ENCODE measurements around the gene KDELR1. TPM values are rescaled to one million over a fixed set of nuclear protein-coding genes. Genes with fewer than 3 reads are reported as not detected.

KDELR1 gene
- total and polyA plus RNA-seq, 9 of the 15 experiments (the other 6 are each of a cell fraction or from before 2014, with no cell fraction given): 6.1 to 165 (median 58.5) TPM

DNA sequence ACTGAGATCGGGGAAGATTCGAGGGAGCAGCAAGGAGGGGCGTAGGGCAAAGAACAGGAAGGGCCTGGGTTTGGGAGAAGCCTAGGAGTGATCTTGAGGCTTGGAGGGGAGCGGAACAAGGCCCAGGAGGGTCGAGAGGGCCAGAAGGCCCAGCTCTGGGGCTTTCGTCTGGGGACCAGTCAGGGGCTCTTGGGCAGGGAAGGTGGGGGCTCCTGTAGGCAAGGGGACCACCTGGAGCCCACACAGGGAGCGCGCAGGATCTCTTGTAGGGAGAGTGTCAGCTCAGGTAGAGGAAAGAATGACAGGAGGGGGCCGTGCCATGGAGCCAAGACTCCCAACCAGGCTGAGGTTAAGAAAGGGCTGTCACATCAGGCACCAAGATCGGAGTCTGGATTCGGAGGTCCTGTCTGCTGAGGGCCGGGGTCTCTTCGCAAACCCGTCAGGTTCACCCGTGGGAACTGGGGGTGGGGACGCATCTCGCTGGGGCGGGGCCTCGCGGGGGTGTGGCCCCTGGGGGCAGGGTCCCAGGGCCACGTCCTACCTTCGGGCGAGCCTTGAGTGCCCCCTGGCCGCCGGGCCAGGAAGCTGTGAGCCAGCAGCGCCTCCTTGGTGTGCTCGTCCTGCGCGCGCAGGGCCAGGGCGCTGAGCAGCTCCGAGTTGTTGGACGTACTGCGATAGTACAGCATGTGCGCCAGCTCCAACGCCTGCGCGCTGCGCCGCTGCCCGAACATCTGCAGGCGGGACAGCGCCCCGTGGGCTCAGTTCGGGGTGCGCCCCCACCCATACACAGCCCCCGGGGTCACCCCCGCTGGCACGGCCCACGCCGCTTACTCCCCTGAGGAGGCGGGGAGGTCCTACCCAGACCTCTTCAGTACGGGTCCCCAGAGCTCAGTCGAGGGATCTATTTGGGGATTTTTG, 57.6 kb downstream of the KDELR1 start (continued):
- TF ChIP-seq, protein P1, sequence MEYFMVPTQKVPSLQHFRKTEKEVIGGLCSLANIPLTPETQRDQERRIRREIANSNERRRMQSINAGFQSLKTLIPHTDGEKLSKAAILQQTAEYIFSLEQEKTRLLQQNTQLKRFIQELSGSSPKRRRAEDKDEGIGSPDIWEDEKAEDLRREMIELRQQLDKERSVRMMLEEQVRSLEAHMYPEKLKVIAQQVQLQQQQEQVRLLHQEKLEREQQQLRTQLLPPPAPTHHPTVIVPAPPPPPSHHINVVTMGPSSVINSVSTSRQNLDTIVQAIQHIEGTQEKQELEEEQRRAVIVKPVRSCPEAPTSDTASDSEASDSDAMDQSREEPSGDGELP (CRISPR knock-in tag; IDR thresholded peaks at IDR 0.05; ENCODE audit: borderline replicate concordance): peak; percentile 82
- TF ChIP-seq ZNF354B (CRISPR knock-in tag; IDR thresholded peaks at IDR 0.05): no peak
- TF ChIP-seq CC2D1A (IDR thresholded peaks at IDR 0.05): peak; percentile 36; the same call in 1 of the 2 replicates
- peak in 1 of 2 experiments; percentile 80; a peak in 1 of 4 replicates for TF ChIP-seq NONO (IDR thresholded peaks at IDR 0.05; ENCODE audit: low read depth in 2 of 2, low read length in 1 of 2)
- peak; percentile 77 for TF ChIP-seq SP1 (CRISPR knock-in tag; IDR thresholded peaks at IDR 0.05)
- peak; percentile 70 for TF ChIP-seq POLR2A (conservative IDR thresholded peaks at IDR 0.05)
- 0 out of 4 replicates have a peak, but pooled peaks of 1 of the 2 experiments have one; percentile 22 for TF ChIP-seq ZNF639 (CRISPR knock-in tag; conservative IDR thresholded peaks at IDR 0.05 in 1 of 2, IDR thresholded peaks at IDR 0.05 in 1 of 2)
- TF ChIP-seq KLF10 (CRISPR knock-in tag; IDR thresholded peaks at IDR 0.05): no peak
- TF ChIP-seq KLF13 (tag; IDR thresholded peaks at IDR 0.05; ENCODE audit: borderline replicate concordance, low read depth): peak; percentile 85
- no peak for TF ChIP-seq RBM17 (IDR thresholded peaks at IDR 0.05; ENCODE audit: borderline replicate concordance, low read depth, low read length)
- TF ChIP-seq, protein P2, sequence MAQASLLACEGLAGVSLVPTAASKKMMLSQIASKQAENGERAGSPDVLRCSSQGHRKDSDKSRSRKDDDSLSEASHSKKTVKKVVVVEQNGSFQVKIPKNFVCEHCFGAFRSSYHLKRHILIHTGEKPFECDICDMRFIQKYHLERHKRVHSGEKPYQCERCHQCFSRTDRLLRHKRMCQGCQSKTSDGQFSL (CRISPR knock-in tag; IDR thresholded peaks at IDR 0.05): peak; percentile 37; the same call in 1 of the 2 replicates
- TF ChIP-seq, protein P2 (tag; IDR thresholded peaks at IDR 0.05): no peak
- peak; percentile 66 for TF ChIP-seq CREM (IDR thresholded peaks at IDR 0.05; ENCODE audit: low read depth)
- TF ChIP-seq THRB (CRISPR knock-in tag; conservative IDR thresholded peaks at IDR 0.05): no peak
- TF ChIP-seq, protein P3, sequence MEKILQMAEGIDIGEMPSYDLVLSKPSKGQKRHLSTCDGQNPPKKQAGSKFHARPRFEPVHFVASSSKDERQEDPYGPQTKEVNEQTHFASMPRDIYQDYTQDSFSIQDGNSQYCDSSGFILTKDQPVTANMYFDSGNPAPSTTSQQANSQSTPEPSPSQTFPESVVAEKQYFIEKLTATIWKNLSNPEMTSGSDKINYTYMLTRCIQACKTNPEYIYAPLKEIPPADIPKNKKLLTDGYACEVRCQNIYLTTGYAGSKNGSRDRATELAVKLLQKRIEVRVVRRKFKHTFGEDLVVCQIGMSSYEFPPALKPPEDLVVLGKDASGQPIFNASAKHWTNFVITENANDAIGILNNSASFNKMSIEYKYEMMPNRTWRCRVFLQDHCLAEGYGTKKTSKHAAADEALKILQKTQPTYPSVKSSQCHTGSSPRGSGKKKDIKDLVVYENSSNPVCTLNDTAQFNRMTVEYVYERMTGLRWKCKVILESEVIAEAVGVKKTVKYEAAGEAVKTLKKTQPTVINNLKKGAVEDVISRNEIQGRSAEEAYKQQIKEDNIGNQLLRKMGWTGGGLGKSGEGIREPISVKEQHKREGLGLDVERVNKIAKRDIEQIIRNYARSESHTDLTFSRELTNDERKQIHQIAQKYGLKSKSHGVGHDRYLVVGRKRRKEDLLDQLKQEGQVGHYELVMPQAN (IDR thresholded peaks at IDR 0.05; ENCODE audit: borderline replicate concordance): peak; percentile 19
- no peak for TF ChIP-seq FOXM1 (IDR thresholded peaks at IDR 0.05; ENCODE audit: low read depth)
- no peak for TF ChIP-seq FOXM1 (CRISPR knock-in tag; IDR thresholded peaks at IDR 0.05; ENCODE audit: low read depth)
- TF ChIP-seq POLR2B (IDR thresholded peaks at IDR 0.05; ENCODE audit: low read depth, partially characterized antibody): peak; percentile 53
- peak; percentile 61 for TF ChIP-seq GATA2 (CRISPR knock-in tag; IDR thresholded peaks at IDR 0.05)
- no peak for TF ChIP-seq ZNF589 (CRISPR knock-in tag; IDR thresholded peaks at IDR 0.05; ENCODE audit: low read depth)

Data from K562 (cell line).